H1 (cell line): ENCODE measurements around the gene WDR27. TPM values are rescaled to one million over a fixed set of nuclear protein-coding genes. Genes with fewer than 3 reads are reported as not detected.

Experiments
- CBX5 ChIP-seq: fragments of 300-800, 300-1000 bp; sonication (generic); IDR thresholded peaks from 2 replicates; pipeline ENCODE4 v1.7.1; 2016; ENCODE audit warnings: antibody characterized with exemption, low read length, low read depth
- E2F6 ChIP-seq: IDR thresholded peaks from 2 replicates; pipeline ENCODE4 v1.6.1; 2012; ENCODE audit warnings: inconsistent platforms
- EGR1 ChIP-seq: IDR thresholded peaks from 2 replicates; pipeline ENCODE4 v1.6.1; 2011; ENCODE audit warnings: low read depth, low read length, borderline replicate concordance
- HDAC2 ChIP-seq, 2 experiments: fragments of 300-600 bp in 1 of 2; sonication (generic) in 1 of 2; IDR thresholded peaks; 2 replicates each; pipeline ENCODE4 v1.6.1; 2011 to 2012; ENCODE audit warnings: low read depth in 2 of 2, low read length in 2 of 2, mild to moderate bottlenecking in 2 of 2, moderate library complexity in 2 of 2, borderline replicate concordance in 1 of 2, inconsistent platforms in 1 of 2
- POLR2A ChIP-seq, 2 experiments: IDR thresholded peaks; 1 replicate in 1 of 2; 2 replicates in 1 of 2; pipeline ENCODE4 v1.6.1; 2011; ENCODE audit warnings: low read depth in 2 of 2, low read length in 2 of 2, mild to moderate bottlenecking in 2 of 2; ENCODE audit errors: control extremely low read depth in 1 of 2
- SP2 ChIP-seq: IDR thresholded peaks from 2 replicates; pipeline ENCODE4 v1.6.1; 2012; ENCODE audit warnings: mild to moderate bottlenecking, low read length, inconsistent platforms
- TCF12 ChIP-seq: IDR thresholded peaks from 2 replicates; pipeline ENCODE4 v1.6.1; 2011; ENCODE audit warnings: low read depth, mild to moderate bottlenecking, low read length
- polyA plus RNA-seq, 7 experiments: library from polyadenylated mRNA; depleted of rRNA in 3 of 7; stranded (reverse) in 5 of 7; unstranded in 2 of 7; fragments of >200 nt in 5 of 7; fragments of 200-250 nt in 2 of 7; gene quantifications; 1 replicate in 5 of 7; 2 replicates in 1 of 7; 4 replicates in 1 of 7; pipeline versions ENCODE4 v1.2.1 to v1.2.3, GENCODE V29; 2011 to 2013; ENCODE audit warnings: missing spikeins in 2 of 7, mixed read lengths in 2 of 7
- total RNA-seq: library from RNA; stranded (reverse); fragmentation: NEBNext Ultra II Directional; extraction: Animal tissue kit (Norgen Biotek cat#: 25700); gene quantifications from 2 replicates; pipeline ENCODE4 v1.2.1, GENCODE V29; 2021

Gene WDR27
- total and polyA plus RNA-seq, 2 of the 8 experiments (the other 6 are each of a cell fraction or from before 2014, with no cell fraction given): 53.6 to 68.6 TPM

- no peak for TF ChIP-seq TCF12
- TF ChIP-seq E2F6: no peak
- TF ChIP-seq HDAC2 (IDR thresholded peaks at IDR 0.05; ENCODE audit: borderline replicate concordance in 1 of 2, low read depth in 2 of 2, low read length in 2 of 2): no peak
- no peak for TF ChIP-seq POLR2A (IDR thresholded peaks at IDR 0.05; ENCODE audit: control extremely low read depth in 1 of 2, low read depth in 2 of 2, low read length in 2 of 2)
- TF ChIP-seq SP2: no peak
- TF ChIP-seq EGR1: no peak
- no peak for TF ChIP-seq CBX5
Observed at GRCh38 chr6:169454872-169455204, 247.0 kb downstream of the WDR27 start (continued).
